ENCODE results near the gene GRAMD2B.

Gene GRAMD2B

GRCh38 chr5:126540631-126541030, 117.4 kb downstream of the GRAMD2B start:
- DNase-seq (ENCODE audit: low read depth), result no peak

- no peak for DNase-seq (ENCODE audit: low read depth)
These were observed 119.2 kb downstream of the GRAMD2B start for GRCh38 chr5:126542441-126542840.

GRCh38 chr5:126543009-126543408, 119.8 kb downstream of the GRAMD2B start:
- DNase-seq (ENCODE audit: low read depth), result no peak

- DNase-seq (ENCODE audit: low read depth), result no peak
These were observed 120.5 kb downstream of the GRAMD2B start for GRCh38 chr5:126543660-126544059.

Measured in T follicular helper cell (primary cell).